ENCODE data around the gene SCLT1. TPM values are rescaled to one million over a fixed set of nuclear protein-coding genes. Genes with fewer than 3 reads are reported as not detected.

SCLT1 gene
- polyA plus RNA-seq, 2 of the 4 experiments (the other 2 are of a cell fraction): 7.4 to 12.1 TPM

DNA sequence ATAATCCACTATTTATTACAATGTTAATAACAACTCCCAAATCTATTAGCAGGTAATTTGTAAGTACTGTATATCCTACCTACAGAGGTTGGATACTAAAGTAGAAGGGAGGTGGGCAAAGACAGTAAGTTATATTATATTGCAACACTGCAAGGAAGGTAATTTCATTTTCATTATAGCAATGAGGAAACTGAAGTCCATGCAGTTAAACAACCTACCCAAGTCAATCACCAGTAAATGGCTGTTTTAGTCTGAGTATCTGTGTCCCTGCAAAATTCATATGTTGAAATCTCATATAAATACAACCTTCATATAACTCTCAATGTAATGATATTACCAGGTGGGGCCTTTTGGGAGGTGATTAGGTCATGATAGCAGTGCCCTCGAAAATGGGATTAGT, 114.4 kb downstream of the SCLT1 start:
- POLR2A ChIA-PET: no interaction called here
- Histone ChIP-seq H3K4me1 (peaks cover 15% of the 10 kb centered on the region; the same call in 2 of the 3 replicates), H3K4me2 (no peak overlapping the region), H3K4me3 (no peak overlapping the region), H3K27ac (peak overlapping the region in 1 of 2 experiments; percentile 53; a peak in 1 of 6 replicates), H3K9me3 (no peaks in the 10 kb centered on the region)
- WGBS (ENCODE audit: missing lambda C conversion rate): 100% methylated on average over 1 of the region's 1 CpG
- FAIRE-seq: no peak
- no peak for ATAC-seq
- CTCF ChIA-PET: no interaction called here
- no peak for DNase-seq (ENCODE audit: low read depth in 1 of 2, low spot score in 1 of 2)
- TF ChIP-seq NPAS2 (CRISPR knock-in tag; IDR thresholded peaks at IDR 0.05; ENCODE audit: borderline replicate concordance) (no peak), FOXS1 (CRISPR knock-in tag; IDR thresholded peaks at IDR 0.05) (no peak)
- TF ChIP-seq, protein P1, sequence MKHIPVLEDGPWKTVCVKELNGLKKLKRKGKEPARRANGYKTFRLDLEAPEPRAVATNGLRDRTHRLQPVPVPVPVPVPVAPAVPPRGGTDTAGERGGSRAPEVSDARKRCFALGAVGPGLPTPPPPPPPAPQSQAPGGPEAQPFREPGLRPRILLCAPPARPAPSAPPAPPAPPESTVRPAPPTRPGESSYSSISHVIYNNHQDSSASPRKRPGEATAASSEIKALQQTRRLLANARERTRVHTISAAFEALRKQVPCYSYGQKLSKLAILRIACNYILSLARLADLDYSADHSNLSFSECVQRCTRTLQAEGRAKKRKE (CRISPR knock-in tag; IDR thresholded peaks at IDR 0.05; ENCODE audit: low read depth): no peak

DNA sequence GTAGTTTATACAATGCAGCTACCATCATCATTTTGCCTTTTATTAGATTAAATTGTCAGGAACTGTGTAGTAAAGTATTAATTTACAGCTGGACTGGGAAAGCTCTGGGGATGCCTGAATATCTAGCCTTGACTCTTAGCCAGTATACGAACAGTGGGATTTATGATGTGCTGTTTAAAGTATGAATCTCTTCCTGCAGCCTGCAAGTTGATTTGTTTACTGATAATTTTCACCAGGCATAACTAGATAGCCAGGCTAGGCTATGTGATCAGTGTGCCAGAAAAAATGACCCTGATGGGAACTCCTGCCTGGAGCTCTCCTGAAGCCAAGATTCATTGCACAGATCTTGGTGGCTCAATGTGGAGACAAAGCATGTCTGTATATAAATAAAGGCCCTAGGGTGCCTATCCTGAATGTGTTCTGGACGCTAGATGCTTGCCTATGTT, 119.2 kb downstream of the SCLT1 start:
- 79% methylated on average over 2 of the region's 2 CpGs for WGBS (ENCODE audit: missing lambda C conversion rate)
- H3K27ac ChIP-seq: no peak overlapping the region
- H3K4me3 ChIP-seq: no peak overlapping the region
- TF ChIP-seq ZNF302 (CRISPR knock-in tag; IDR thresholded peaks at IDR 0.05) (no peak), GATA3 (IDR thresholded peaks at IDR 0.05; ENCODE audit: borderline replicate concordance) (no peak), PHF8 (IDR thresholded peaks at IDR 0.05; ENCODE audit: borderline replicate concordance, low read depth) (no peak), RFX5 (IDR thresholded peaks at IDR 0.05) (no peak), FOXS1 (CRISPR knock-in tag; IDR thresholded peaks at IDR 0.05) (no peak), BHLHE40 (IDR thresholded peaks at IDR 0.05; ENCODE audit: low read depth, low read length) (no peak), ESRRA (IDR thresholded peaks at IDR 0.05; ENCODE audit: borderline replicate concordance, low read length) (no peak), NFE2L2 (conservative IDR thresholded peaks at IDR 0.05; ENCODE audit: low read length) (no peak)
- TF ChIP-seq, protein P2, sequence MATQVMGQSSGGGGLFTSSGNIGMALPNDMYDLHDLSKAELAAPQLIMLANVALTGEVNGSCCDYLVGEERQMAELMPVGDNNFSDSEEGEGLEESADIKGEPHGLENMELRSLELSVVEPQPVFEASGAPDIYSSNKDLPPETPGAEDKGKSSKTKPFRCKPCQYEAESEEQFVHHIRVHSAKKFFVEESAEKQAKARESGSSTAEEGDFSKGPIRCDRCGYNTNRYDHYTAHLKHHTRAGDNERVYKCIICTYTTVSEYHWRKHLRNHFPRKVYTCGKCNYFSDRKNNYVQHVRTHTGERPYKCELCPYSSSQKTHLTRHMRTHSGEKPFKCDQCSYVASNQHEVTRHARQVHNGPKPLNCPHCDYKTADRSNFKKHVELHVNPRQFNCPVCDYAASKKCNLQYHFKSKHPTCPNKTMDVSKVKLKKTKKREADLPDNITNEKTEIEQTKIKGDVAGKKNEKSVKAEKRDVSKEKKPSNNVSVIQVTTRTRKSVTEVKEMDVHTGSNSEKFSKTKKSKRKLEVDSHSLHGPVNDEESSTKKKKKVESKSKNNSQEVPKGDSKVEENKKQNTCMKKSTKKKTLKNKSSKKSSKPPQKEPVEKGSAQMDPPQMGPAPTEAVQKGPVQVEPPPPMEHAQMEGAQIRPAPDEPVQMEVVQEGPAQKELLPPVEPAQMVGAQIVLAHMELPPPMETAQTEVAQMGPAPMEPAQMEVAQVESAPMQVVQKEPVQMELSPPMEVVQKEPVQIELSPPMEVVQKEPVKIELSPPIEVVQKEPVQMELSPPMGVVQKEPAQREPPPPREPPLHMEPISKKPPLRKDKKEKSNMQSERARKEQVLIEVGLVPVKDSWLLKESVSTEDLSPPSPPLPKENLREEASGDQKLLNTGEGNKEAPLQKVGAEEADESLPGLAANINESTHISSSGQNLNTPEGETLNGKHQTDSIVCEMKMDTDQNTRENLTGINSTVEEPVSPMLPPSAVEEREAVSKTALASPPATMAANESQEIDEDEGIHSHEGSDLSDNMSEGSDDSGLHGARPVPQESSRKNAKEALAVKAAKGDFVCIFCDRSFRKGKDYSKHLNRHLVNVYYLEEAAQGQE (IDR thresholded peaks at IDR 0.05): no peak
- TF ChIP-seq, protein P1 (CRISPR knock-in tag; IDR thresholded peaks at IDR 0.05; ENCODE audit: low read depth): no peak
- TF ChIP-seq, protein P3, sequence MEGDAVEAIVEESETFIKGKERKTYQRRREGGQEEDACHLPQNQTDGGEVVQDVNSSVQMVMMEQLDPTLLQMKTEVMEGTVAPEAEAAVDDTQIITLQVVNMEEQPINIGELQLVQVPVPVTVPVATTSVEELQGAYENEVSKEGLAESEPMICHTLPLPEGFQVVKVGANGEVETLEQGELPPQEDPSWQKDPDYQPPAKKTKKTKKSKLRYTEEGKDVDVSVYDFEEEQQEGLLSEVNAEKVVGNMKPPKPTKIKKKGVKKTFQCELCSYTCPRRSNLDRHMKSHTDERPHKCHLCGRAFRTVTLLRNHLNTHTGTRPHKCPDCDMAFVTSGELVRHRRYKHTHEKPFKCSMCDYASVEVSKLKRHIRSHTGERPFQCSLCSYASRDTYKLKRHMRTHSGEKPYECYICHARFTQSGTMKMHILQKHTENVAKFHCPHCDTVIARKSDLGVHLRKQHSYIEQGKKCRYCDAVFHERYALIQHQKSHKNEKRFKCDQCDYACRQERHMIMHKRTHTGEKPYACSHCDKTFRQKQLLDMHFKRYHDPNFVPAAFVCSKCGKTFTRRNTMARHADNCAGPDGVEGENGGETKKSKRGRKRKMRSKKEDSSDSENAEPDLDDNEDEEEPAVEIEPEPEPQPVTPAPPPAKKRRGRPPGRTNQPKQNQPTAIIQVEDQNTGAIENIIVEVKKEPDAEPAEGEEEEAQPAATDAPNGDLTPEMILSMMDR (IDR thresholded peaks at IDR 0.05): no peak
- ATAC-seq (no peak), DNase-seq (ENCODE audit: low read depth in 1 of 2, low spot score in 1 of 2) (no peak), FAIRE-seq (no peak)
- no peak overlapping the region for H3K4me2 ChIP-seq
- ChIA-PET CTCF (no interaction called here), POLR2A (no interaction called here)
- no peaks in the 10 kb centered on the region for H3K9me3 ChIP-seq
- no peaks in the 10 kb centered on the region for H3K4me1 ChIP-seq

DNA sequence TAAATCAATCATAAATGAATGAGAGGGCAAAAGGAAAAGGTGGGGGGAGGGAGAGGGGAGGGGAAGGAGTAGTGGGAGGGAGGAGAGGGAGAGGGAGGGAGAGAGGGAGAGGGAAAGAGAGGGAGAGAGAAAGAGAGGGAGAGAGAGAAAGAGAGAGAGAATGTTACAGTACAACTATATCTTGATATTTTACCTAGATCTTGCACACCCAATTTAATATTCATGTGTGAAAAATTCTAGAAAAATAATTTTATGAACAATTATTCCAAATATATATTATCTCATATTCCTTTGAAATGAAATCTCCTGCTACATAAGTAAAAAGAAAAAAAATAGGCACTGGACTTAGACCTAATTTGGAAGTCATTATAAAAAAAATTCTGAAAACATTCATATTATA, 120.0 kb downstream of the SCLT1 start:
- no peaks in the 10 kb centered on the region for H3K9me3 ChIP-seq
- CTCF ChIA-PET: no interaction called here
- no peak overlapping the region for H3K4me3 ChIP-seq
- no peak for FAIRE-seq
- no peak for ATAC-seq
- POLR2A ChIA-PET: no interaction called here
- DNase-seq (ENCODE audit: low read depth in 1 of 2, low spot score in 1 of 2): no peak
- no peak overlapping the region for H3K27ac ChIP-seq
- no peaks in the 10 kb centered on the region for H3K4me1 ChIP-seq
- TF ChIP-seq CHD4 (IDR thresholded peaks at IDR 0.05; ENCODE audit: borderline replicate concordance): no peak
- no peak for TF ChIP-seq JUNB (IDR thresholded peaks at IDR 0.05)
- TF ChIP-seq JUN (IDR thresholded peaks at IDR 0.05): no peak
- H3K4me2 ChIP-seq: no peak overlapping the region

Measured in A549 (cell line).